Spleen (tissue), 7 donors: ENCODE data around the gene COL8A2.

ENCODE experiments used
- POLR2A ChIP-seq, 3 donors: fragments of 450-650 bp; IDR thresholded peaks; one replicate each; pipeline ENCODE4 v1.5.1; 2017; ENCODE audit warnings: antibody characterized with exemption in 3 of 3, mild to moderate bottlenecking in 1 of 3
- POLR2AphosphoS5 ChIP-seq, 3 donors: sonication (generic); formaldehyde crosslinking; IDR thresholded peaks; one replicate each; pipeline ENCODE4 v1.5.1; 2017; ENCODE audit warnings: antibody characterized with exemption in 3 of 3
- TF ChIP-seq, protein P1 (sequence below), 11 experiments: fragments of 200-600 bp in 7 of 11; fragments of 450-650 bp in 4 of 11; sonication (generic) in 4 of 11; IDR thresholded peaks in 8 of 11; conservative IDR thresholded peaks in 3 of 11; 1 replicate in 7 of 11; 2 replicates in 4 of 11; pipeline versions ENCODE4 v1.4.0 to v1.8.0; 2016 to 2021; ENCODE audit warnings: antibody characterized with exemption in 11 of 11, inconsistent platforms in 4 of 11, mild to moderate bottlenecking in 1 of 11
- donor health status: DM: no; HTN: no; CAD: no; lungs with moderate emphysema.
- donor health status: DM: no; HTN: no; CAD: no.
- donor health status: DM: no; HTN: no; CAD: no.

DNA sequence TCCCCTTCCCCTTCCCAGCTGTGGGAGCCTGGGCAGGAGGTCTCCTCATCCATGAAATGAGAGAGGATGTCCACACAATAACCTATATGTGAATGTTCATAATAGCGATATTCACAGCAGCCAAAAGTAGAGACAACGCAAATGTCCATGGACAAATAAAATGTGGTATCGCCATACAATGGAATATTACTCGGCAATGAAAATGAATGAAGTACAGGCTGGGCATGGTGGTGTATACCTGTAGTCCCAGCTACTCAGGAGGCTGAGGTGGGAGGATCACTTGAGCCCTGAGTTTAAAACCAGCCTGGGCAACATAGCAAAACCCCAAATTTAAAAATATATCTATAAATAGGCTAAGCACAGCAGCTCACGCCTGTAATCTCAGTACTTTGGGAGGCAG lies 23.5 kb downstream of the COL8A2 start:
- TF ChIP-seq, protein P1, sequence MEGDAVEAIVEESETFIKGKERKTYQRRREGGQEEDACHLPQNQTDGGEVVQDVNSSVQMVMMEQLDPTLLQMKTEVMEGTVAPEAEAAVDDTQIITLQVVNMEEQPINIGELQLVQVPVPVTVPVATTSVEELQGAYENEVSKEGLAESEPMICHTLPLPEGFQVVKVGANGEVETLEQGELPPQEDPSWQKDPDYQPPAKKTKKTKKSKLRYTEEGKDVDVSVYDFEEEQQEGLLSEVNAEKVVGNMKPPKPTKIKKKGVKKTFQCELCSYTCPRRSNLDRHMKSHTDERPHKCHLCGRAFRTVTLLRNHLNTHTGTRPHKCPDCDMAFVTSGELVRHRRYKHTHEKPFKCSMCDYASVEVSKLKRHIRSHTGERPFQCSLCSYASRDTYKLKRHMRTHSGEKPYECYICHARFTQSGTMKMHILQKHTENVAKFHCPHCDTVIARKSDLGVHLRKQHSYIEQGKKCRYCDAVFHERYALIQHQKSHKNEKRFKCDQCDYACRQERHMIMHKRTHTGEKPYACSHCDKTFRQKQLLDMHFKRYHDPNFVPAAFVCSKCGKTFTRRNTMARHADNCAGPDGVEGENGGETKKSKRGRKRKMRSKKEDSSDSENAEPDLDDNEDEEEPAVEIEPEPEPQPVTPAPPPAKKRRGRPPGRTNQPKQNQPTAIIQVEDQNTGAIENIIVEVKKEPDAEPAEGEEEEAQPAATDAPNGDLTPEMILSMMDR (IDR thresholded peaks at IDR 0.05 in 8 of 11, conservative IDR thresholded peaks at IDR 0.05 in 3 of 11): no peak
- no peak for TF ChIP-seq POLR2AphosphoS5 (IDR thresholded peaks at IDR 0.05)
- TF ChIP-seq POLR2A (IDR thresholded peaks at IDR 0.05): no peak
